ENCODE data around the gene MOV10L1.

Gene MOV10L1

GRCh38 chr22:50119169-50119767, 29.5 kb downstream of the MOV10L1 start:
- Histone ChIP-seq H3K4me1 (peaks cover 5% of the 10 kb centered on the region), H3K27ac (no peak overlapping the region), H3K79me2 (no peaks in the 10 kb centered on the region), H3K4me2 (ENCODE audit: low read length) (no peak overlapping the region), H3K36me3 (ENCODE audit: control insufficient read depth, insufficient read depth, low read length) (no peaks in the 10 kb centered on the region), H3K9me3 (ENCODE audit: control insufficient read depth, low read length) (no peaks in the 10 kb centered on the region), H3K4me3 (ENCODE audit: low read depth, low read length) (no peak overlapping the region), H3K27me3 (ENCODE audit: control insufficient read depth, insufficient read depth, low read length) (no peaks in the 10 kb centered on the region), H2AFZ (no peak overlapping the region), H3K9ac (no peak overlapping the region)
- TF ChIP-seq CTCF (IDR thresholded peaks at IDR 0.05): no peak

DNA sequence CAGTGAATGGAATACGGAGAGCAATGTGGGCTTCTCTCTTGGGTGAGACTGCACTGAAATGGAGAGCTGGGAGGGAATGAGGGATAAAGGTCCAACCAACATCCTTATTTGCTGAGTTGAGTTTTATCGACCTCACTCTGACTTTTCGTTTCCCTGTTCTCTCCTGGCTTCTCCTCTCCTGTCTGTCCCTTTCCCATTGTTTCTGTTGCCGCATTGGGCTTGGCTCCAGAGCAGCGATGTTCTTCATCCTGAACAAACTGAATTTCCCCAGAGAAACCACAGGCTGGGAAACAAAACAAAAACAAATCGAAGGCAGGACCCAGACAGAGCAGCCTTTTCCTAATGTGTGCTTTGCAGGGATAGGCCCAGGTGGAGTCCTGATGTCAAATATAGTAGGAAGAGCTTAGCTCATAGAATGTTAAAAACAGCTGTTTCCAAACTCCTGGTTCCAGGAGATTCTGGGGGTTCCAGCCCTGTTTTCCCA, 30.0 kb downstream of the MOV10L1 start:
- no peak overlapping the region for H3K9ac ChIP-seq
- TF ChIP-seq CTCF (IDR thresholded peaks at IDR 0.05): no peak
- no peak overlapping the region for H3K4me3 ChIP-seq (ENCODE audit: low read depth, low read length)
- H3K79me2 ChIP-seq: no peaks in the 10 kb centered on the region
- H3K36me3 ChIP-seq (ENCODE audit: control insufficient read depth, insufficient read depth, low read length): no peaks in the 10 kb centered on the region
- H3K4me1 ChIP-seq: peaks cover 5% of the 10 kb centered on the region
- no peak overlapping the region for H2AFZ ChIP-seq
- no peaks in the 10 kb centered on the region for H3K27me3 ChIP-seq (ENCODE audit: control insufficient read depth, insufficient read depth, low read length)
- no peak overlapping the region for H3K4me2 ChIP-seq (ENCODE audit: low read length)
- no peak overlapping the region for H3K27ac ChIP-seq
- no peaks in the 10 kb centered on the region for H3K9me3 ChIP-seq (ENCODE audit: control insufficient read depth, low read length)

GRCh38 chr22:50121202-50121740, 31.5 kb downstream of the MOV10L1 start:
- H3K4me2 ChIP-seq (ENCODE audit: low read length): no peak overlapping the region
- no peaks in the 10 kb centered on the region for H3K27me3 ChIP-seq (ENCODE audit: control insufficient read depth, insufficient read depth, low read length)
- H3K79me2 ChIP-seq: no peaks in the 10 kb centered on the region
- H2AFZ ChIP-seq: no peak overlapping the region
- H3K9ac ChIP-seq: no peak overlapping the region
- H3K4me3 ChIP-seq (ENCODE audit: low read depth, low read length): no peak overlapping the region
- no peaks in the 10 kb centered on the region for H3K4me1 ChIP-seq
- no peak for TF ChIP-seq CTCF (IDR thresholded peaks at IDR 0.05)
- no peaks in the 10 kb centered on the region for H3K9me3 ChIP-seq (ENCODE audit: control insufficient read depth, low read length)
- H3K36me3 ChIP-seq (ENCODE audit: control insufficient read depth, insufficient read depth, low read length): no peaks in the 10 kb centered on the region
- no peak overlapping the region for H3K27ac ChIP-seq

GRCh38 chr22:50123119-50123518, 33.3 kb downstream of the MOV10L1 start:
- no peaks in the 10 kb centered on the region for H3K9me3 ChIP-seq (ENCODE audit: control insufficient read depth, low read length)
- no peak overlapping the region for H3K27ac ChIP-seq

More at GRCh38 chr22:50123119-50123518, 33.3 kb downstream of the MOV10L1 start:
- no peak for TF ChIP-seq CTCF (IDR thresholded peaks at IDR 0.05)
- Histone ChIP-seq H3K79me2 (no peaks in the 10 kb centered on the region), H2AFZ (no peak overlapping the region), H3K36me3 (ENCODE audit: control insufficient read depth, insufficient read depth, low read length) (no peaks in the 10 kb centered on the region), H3K9ac (no peak overlapping the region), H3K4me3 (ENCODE audit: low read depth, low read length) (no peak overlapping the region), H3K27me3 (ENCODE audit: control insufficient read depth, insufficient read depth, low read length) (no peaks in the 10 kb centered on the region), H3K4me1 (no peaks in the 10 kb centered on the region), H3K4me2 (ENCODE audit: low read length) (no peak overlapping the region)

Measured in parathyroid adenoma (tissue), 2 donors.